Iris pigment epithelial cell (primary cell): ENCODE results near the gene UCK1.

Experiments used
- DNase-seq: peaks from one replicate; pipeline ENCODE4 v3.0.0-alpha.2; 2011; ENCODE audit warnings: low read depth

Gene UCK1

DNA sequence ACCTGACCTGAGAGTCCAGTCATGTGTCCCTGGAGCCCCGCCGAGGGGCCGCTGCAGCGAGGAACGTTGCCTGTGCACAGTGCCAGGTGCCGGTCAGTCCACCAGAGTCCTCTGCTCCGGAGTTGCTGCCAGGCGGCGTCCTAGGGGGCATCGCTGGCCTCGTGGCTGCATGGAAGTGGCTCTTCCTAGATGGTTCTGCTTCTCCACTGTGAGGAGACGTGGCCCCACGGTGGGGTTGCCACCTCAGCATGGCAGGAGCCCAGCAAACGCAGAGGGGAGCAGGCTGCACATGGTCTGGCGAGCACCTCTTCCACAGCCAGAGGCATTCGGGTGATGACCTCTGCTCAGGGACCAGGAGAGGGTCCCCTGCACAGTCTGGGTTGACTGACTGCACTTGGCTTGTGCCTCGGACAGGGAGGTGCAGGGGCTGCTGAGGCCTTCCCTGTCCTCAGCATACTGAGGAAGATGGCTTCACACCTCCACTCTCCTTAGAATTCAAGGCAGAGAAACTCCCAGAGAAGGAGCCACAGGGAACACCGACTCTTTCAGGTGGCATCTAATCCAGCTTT lies 54.2 kb downstream of the UCK1 start:
- no peak for DNase-seq

DNA sequence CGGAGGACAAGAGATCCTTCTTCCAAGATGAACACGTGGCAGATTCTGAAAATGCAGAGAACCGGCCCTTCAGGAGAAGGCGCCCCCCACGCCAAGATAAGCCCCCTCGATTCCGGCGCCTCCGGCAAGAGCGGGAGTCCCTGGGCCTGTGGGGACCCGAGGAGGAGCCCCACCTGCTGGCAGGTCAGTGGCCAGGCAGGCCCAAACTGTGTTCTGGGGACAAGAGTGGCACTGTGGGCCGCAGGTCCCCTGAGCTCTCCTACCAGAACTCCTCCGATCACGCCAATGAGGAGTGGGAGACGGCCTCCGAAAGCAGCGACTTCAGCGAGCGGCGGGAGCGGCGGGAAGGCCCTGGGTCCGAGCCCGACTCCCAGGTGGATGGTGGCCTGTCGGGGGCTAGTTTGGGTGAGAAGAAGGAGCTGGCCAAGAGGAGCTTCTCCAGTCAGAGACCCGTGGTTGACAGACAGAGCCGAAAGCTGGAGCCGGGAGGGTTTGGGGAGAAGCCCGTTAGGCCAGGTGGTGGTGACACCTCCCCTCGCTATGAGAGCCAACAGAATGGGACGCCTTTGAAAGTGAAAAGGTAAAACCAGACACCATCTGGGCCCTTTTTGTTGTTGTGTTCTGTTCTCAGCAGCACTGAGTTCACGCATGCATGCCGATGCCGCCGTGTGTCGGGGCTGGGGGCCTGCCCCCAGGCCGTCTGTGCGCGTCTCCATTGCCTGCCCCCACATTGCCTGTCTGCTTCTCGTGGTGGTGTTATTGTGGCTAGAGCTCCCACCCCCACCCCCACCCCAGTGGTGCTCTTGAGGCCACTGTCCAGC lies 54.9 kb downstream of the UCK1 start:
- no peak for DNase-seq

DNA sequence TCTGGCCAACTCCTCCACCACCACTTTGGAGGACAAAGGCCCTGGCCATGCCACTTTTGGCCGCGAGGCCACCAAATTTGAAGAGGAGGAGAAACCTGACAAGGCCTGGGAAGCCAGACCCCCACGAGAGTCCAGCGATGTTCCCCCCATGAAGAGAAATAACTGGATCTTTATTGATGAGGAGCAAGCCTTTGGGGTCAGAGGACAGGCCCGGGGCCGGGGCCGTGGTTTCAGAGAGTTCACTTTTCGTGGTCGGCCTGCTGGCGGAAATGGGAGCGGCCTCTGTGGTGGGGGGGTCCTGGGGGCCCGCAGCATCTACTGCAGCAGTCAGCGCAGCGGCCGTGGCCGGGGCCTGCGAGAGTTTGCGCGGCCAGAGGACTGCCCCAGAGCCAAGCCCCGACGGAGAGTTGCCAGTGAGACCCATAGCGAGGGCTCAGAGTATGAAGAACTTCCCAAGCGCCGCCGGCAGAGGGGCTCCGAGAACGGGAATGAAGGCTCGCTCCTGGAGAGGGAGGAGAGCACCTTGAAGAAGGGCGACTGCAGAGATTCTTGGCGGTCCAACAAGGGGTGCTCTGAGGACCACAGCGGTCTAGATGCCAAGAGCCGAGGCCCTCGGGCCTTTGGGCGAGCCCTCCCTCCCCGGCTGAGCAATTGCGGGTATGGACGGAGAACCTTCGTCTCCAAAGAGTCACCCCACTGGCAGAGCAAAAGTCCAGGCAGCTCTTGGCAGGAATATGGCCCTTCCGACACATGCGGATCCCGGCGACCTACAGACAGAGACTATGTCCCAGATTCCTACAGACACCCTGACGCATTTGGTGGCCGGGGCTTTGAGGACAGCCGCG lies 55.7 kb downstream of the UCK1 start:
- DNase-seq: no peak

DNA sequence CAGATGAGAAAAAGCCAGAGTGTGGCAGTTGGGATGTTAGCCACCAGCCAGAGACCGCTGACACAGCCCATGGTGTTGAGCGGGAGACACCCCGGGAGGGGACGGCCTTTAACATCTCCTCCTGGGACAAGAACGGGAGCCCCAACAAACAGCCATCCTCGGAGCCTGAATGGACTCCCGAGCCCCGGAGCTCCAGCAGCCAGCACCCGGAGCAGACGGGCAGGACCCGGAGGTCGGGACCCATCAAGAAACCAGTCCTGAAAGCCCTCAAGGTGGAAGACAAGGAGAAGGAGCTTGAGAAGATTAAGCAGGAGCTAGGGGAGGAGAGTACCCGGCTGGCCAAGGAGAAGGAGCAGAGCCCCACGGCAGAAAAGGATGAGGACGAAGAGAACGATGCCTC lies 56.4 kb downstream of the UCK1 start:
- DNase-seq: no peak

DNA sequence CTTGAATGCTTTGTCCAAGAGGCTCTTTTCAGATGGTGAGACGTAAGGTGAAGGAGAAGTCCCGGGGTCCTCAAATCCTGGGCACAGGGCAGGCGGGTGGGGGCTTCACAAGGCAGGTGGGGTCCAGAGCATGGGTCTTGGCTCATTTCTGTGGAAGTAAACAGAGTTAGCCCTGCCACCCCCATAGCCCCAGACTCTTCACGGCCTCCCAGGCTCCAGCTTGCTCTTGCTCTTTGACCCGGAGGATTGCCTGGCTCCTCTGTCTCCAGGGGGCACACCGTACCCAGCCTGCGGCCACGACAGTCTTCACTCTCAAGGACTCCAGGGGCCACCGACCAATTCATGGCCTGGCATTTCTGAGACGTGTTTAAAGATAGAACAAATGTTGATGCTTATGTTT lies 57.2 kb downstream of the UCK1 start:
- no peak for DNase-seq
